H1 (cell line): ENCODE data around the gene TMPRSS11F. TPM values are rescaled to one million over a fixed set of nuclear protein-coding genes. Genes with fewer than 3 reads are reported as not detected.

ENCODE experiments used
- ATF2 ChIP-seq: IDR thresholded peaks from 2 replicates; pipeline ENCODE4 v1.6.1; 2012; ENCODE audit warnings: low read length, inconsistent platforms
- CHD1 ChIP-seq: IDR thresholded peaks from 2 replicates; pipeline ENCODE4 v1.6.1; 2012; ENCODE audit warnings: low read depth, low read length, improper control_type of control experiment
- EZH2 ChIP-seq: fragments of 200-600 bp; sonication (generic); IDR thresholded peaks from 2 replicates; pipeline ENCODE4 v1.7.1; 2012; ENCODE audit warnings: low read depth, mild to moderate bottlenecking, moderate library complexity, low read length, inconsistent platforms; ENCODE audit not compliant: severe bottlenecking
- GABPA ChIP-seq: IDR thresholded peaks from 2 replicates; pipeline ENCODE4 v1.6.1; 2011; ENCODE audit warnings: mild to moderate bottlenecking, low read length, moderate library complexity, borderline replicate concordance; ENCODE audit not compliant: insufficient read depth
- KDM4A ChIP-seq: IDR thresholded peaks from one replicate; pipeline ENCODE4 v1.7.1; 2012; ENCODE audit warnings: low read depth, mild to moderate bottlenecking, moderate library complexity, low read length, inconsistent platforms; ENCODE audit not compliant: severe bottlenecking
- SIN3A ChIP-seq, 2 experiments: IDR thresholded peaks in 1 of 2; conservative IDR thresholded peaks in 1 of 2; 2 replicates each; pipeline ENCODE4 v1.6.1; 2011 to 2012; ENCODE audit warnings: low read length in 2 of 2, improper control_type of control experiment in 1 of 2, low read depth in 1 of 2, mild to moderate bottlenecking in 1 of 2
- SIX5 ChIP-seq: IDR thresholded peaks from 2 replicates; pipeline ENCODE4 v1.6.1; 2011; ENCODE audit warnings: mild to moderate bottlenecking, low read depth, low read length
- YY1 ChIP-seq: IDR thresholded peaks from 2 replicates; pipeline ENCODE4 v1.6.1; 2011; ENCODE audit warnings: low read depth, mild to moderate bottlenecking, low read length
- polyA plus RNA-seq, 7 experiments: library from polyadenylated mRNA; depleted of rRNA in 3 of 7; stranded (reverse) in 5 of 7; unstranded in 2 of 7; fragments of >200 nt in 5 of 7; fragments of 200-250 nt in 2 of 7; gene quantifications; 1 replicate in 5 of 7; 2 replicates in 1 of 7; 4 replicates in 1 of 7; pipeline versions ENCODE4 v1.2.1 to v1.2.3, GENCODE V29; 2011 to 2013; ENCODE audit warnings: missing spikeins in 2 of 7, mixed read lengths in 2 of 7
- total RNA-seq: library from RNA; stranded (reverse); fragmentation: NEBNext Ultra II Directional; extraction: Animal tissue kit (Norgen Biotek cat#: 25700); gene quantifications from 2 replicates; pipeline ENCODE4 v1.2.1, GENCODE V29; 2021

TMPRSS11F gene
- total and polyA plus RNA-seq, 2 of the 8 experiments (the other 6 are each of a cell fraction or from before 2014, with no cell fraction given): not detected

- TF ChIP-seq ATF2 (no peak), SIX5 (no peak), KDM4A (no peak), CHD1 (no peak), GABPA (no peak), YY1 (no peak), EZH2 (no peak), SIN3A (conservative IDR thresholded peaks at IDR 0.05 in 1 of 2, IDR thresholded peaks at IDR 0.05 in 1 of 2; ENCODE audit: low read depth in 1 of 2, low read length in 2 of 2) (no peak)
These were observed 9.7 kb downstream of the TMPRSS11F start (continued) for GRCh38 chr4:68119921-68120320.
